HG02642 (cell line): Measurements from ENCODE around the gene TMEM178B.

Experiments used
- ATAC-seq: cut with Tn5 transposase; IDR thresholded peaks from one replicate; pipeline ENCODE4 v1.9.1; 2021; ENCODE audit warnings: mild to moderate bottlenecking; ENCODE audit not compliant: unreplicated experiment, poor library complexity

Gene TMEM178B

GRCh38 chr7:141251180-141251579 is 177.3 kb downstream of the TMEM178B start:
- ATAC-seq: no peak

- ATAC-seq: no peak
These were observed 178.1 kb downstream of the TMEM178B start for GRCh38 chr7:141251957-141252356.

- no peak for ATAC-seq
These were observed 183.7 kb downstream of the TMEM178B start for GRCh38 chr7:141257597-141257996.

GRCh38 chr7:141258559-141258958 is 184.7 kb downstream of the TMEM178B start:
- no peak for ATAC-seq

- ATAC-seq: no peak
These were observed 188.5 kb downstream of the TMEM178B start for GRCh38 chr7:141262101-141263090.

GRCh38 chr7:141263508-141263907 is 189.6 kb downstream of the TMEM178B start:
- ATAC-seq: no peak

- ATAC-seq: no peak
These were observed 190.1 kb downstream of the TMEM178B start for GRCh38 chr7:141263983-141264382.

GRCh38 chr7:141264511-141264910 is 190.6 kb downstream of the TMEM178B start:
- no peak for ATAC-seq

- ATAC-seq: no peak
These were observed 191.8 kb downstream of the TMEM178B start for GRCh38 chr7:141265668-141266067.

- ATAC-seq: no peak
These were observed 194.8 kb downstream of the TMEM178B start for GRCh38 chr7:141268614-141269013.

- no peak for ATAC-seq
These were observed 197.6 kb downstream of the TMEM178B start for GRCh38 chr7:141271451-141271850.

GRCh38 chr7:141272417-141272816 is 198.6 kb downstream of the TMEM178B start:
- no peak for ATAC-seq

- no peak for ATAC-seq
These were observed 201.5 kb downstream of the TMEM178B start for GRCh38 chr7:141275350-141275749.

GRCh38 chr7:141276031-141276430 is 202.2 kb downstream of the TMEM178B start:
- ATAC-seq: no peak

- ATAC-seq: no peak
These were observed 206.2 kb downstream of the TMEM178B start for GRCh38 chr7:141280100-141280499.

GRCh38 chr7:141281311-141281710 is 207.4 kb downstream of the TMEM178B start:
- no peak for ATAC-seq

GRCh38 chr7:141286522-141286921 is 212.7 kb downstream of the TMEM178B start:
- no peak for ATAC-seq

GRCh38 chr7:141287936-141288335 is 214.1 kb downstream of the TMEM178B start:
- no peak for ATAC-seq

GRCh38 chr7:141288626-141289025 is 214.8 kb downstream of the TMEM178B start:
- ATAC-seq: no peak

GRCh38 chr7:141290365-141290764 is 216.5 kb downstream of the TMEM178B start:
- ATAC-seq: no peak

- no peak for ATAC-seq
These were observed 217.1 kb downstream of the TMEM178B start for GRCh38 chr7:141290973-141291372.

GRCh38 chr7:141291541-141291940 is 217.7 kb downstream of the TMEM178B start:
- no peak for ATAC-seq
